GM23338 (cell line): ENCODE data around the gene XPOT. TPM values are rescaled to one million over a fixed set of nuclear protein-coding genes. Genes with fewer than 3 reads are reported as not detected.

Experiments
- ATAC-seq: fragments of 200-7000 bp; cut with Tn5 transposase; 3 replicates; pipeline ENCODE4 v1.9.1; 2020
- DNase-seq: peaks from one replicate; pipeline ENCODE4 v3.0.0-alpha.2; 2015; ENCODE audit warnings: low spot score
- H2AFZ ChIP-seq: fragments of 200-600 bp; sonication (generic); 2 replicates; pipeline ENCODE4 v1.8.0; 2016; ENCODE audit warnings: antibody characterized with exemption, mild to moderate bottlenecking, moderate library complexity
- H3F3A ChIP-seq: fragments of 200-600 bp; sonication (generic); replicated peaks from 2 replicates; pipeline ENCODE4 v1.8.0; 2017; ENCODE audit warnings: antibody characterized with exemption, mixed run types, low read depth
- H3K27ac ChIP-seq: fragments of 200-600 bp; sonication (generic); 2 replicates; pipeline ENCODE4 v1.6.1; 2016; ENCODE audit warnings: low read depth
- H3K27me3 ChIP-seq: fragments of 200-600 bp; sonication (generic); 2 replicates; pipeline ENCODE4 v1.8.0; 2016; ENCODE audit warnings: mild to moderate bottlenecking, mixed run types, moderate library complexity; ENCODE audit not compliant: insufficient read depth
- H3K36me3 ChIP-seq: fragments of 200-600 bp; sonication (generic); 2 replicates; pipeline ENCODE4 v1.8.0; 2016; ENCODE audit warnings: mild to moderate bottlenecking; ENCODE audit not compliant: insufficient read depth
- H3K4me1 ChIP-seq: fragments of 200-600 bp; sonication (generic); 2 replicates; pipeline ENCODE4 v1.8.0; 2016; ENCODE audit warnings: mild to moderate bottlenecking, moderate library complexity; ENCODE audit not compliant: insufficient read depth
- H3K4me2 ChIP-seq: fragments of 200-600 bp; sonication (generic); 2 replicates; pipeline ENCODE4 v1.7.1; 2017; ENCODE audit warnings: mixed run types
- H3K4me3 ChIP-seq: fragments of 200-600 bp; sonication (generic); 2 replicates; pipeline ENCODE4 v1.6.1; 2016; ENCODE audit warnings: mixed run types
- H3K79me2 ChIP-seq: fragments of 200-600 bp; sonication (generic); replicated peaks from 2 replicates; pipeline ENCODE4 v1.8.0; 2017; ENCODE audit warnings: mild to moderate bottlenecking; ENCODE audit not compliant: insufficient read depth
- H3K9me2 ChIP-seq: fragments of 200-600 bp; sonication (generic); 2 replicates; pipeline ENCODE4 v1.8.0; 2017; ENCODE audit not compliant: insufficient read depth
- H4K20me1 ChIP-seq: fragments of 200-600 bp; sonication (generic); replicated peaks from 2 replicates; pipeline ENCODE4 v1.8.0; 2017; ENCODE audit warnings: mild to moderate bottlenecking; ENCODE audit not compliant: insufficient read depth
- H3K27ac Mint-ChIP-seq: 2 replicates; pipeline ENCODE4 v1.8.0; 2020; ENCODE audit warnings: inconsistent platforms, mild to moderate bottlenecking, moderate library complexity, mixed read lengths
- H3K27me3 Mint-ChIP-seq: 3 replicates; pipeline ENCODE4 v1.8.0; 2022; ENCODE audit warnings: low read depth, mild to moderate bottlenecking, moderate library complexity, mixed read lengths, inconsistent platforms; ENCODE audit not compliant: insufficient read depth, poor library complexity
- H3K36me3 Mint-ChIP-seq: 3 replicates; pipeline ENCODE4 v1.8.0; 2021; ENCODE audit warnings: low read depth, mild to moderate bottlenecking, inconsistent platforms, moderate library complexity, mixed read lengths
- H3K4me1 Mint-ChIP-seq: 3 replicates; pipeline ENCODE4 v1.8.0; 2020; ENCODE audit warnings: mild to moderate bottlenecking, inconsistent platforms, mixed read lengths
- H3K4me3 Mint-ChIP-seq: 3 replicates; pipeline ENCODE4 v1.8.0; 2021; ENCODE audit warnings: moderate library complexity, mild to moderate bottlenecking, inconsistent platforms, mixed read lengths
- H3K9me3 Mint-ChIP-seq: 3 replicates; pipeline ENCODE4 v1.8.0; 2020; ENCODE audit warnings: moderate library complexity, mild to moderate bottlenecking, inconsistent platforms, mixed read lengths
- CREB1 ChIP-seq: fragments of 250-450 bp; sonication (Bioruptor Pico); IDR thresholded peaks from 2 replicates; pipeline ENCODE4 v1.5.0; 2020; ENCODE audit warnings: low read depth, mild to moderate bottlenecking, moderate library complexity
- CTCF ChIP-seq, 2 experiments: fragments of 200-600 bp in 1 of 2; sonication (generic) in 1 of 2; conservative IDR thresholded peaks; 2 replicates each; pipeline versions ENCODE4 v1.5.1 to v1.6.1; 2016 to 2017; ENCODE audit warnings: antibody characterized with exemption in 2 of 2, low read depth in 2 of 2, mild to moderate bottlenecking in 2 of 2, moderate library complexity in 1 of 2
- ETS1 ChIP-seq: IDR thresholded peaks from 2 replicates; pipeline ENCODE4 v1.6.1; 2016; ENCODE audit warnings: antibody characterized with exemption
- EZH2 ChIP-seq: fragments of 200-600 bp; sonication (generic); IDR thresholded peaks from one replicate; pipeline ENCODE4 v1.8.0; 2017; ENCODE audit warnings: antibody characterized with exemption, mild to moderate bottlenecking, low read depth; ENCODE audit not compliant: unreplicated experiment
- JUNB ChIP-seq: IDR thresholded peaks from one replicate; pipeline ENCODE4 v1.6.1; 2016; ENCODE audit warnings: antibody characterized with exemption; ENCODE audit not compliant: unreplicated experiment
- POLR2AphosphoS5 ChIP-seq: IDR thresholded peaks from 2 replicates; pipeline ENCODE4 v1.6.1; 2016; ENCODE audit warnings: antibody characterized with exemption, low read depth
- ZNF114 ChIP-seq: fragments of 250-450 bp; sonication (Bioruptor Pico); IDR thresholded peaks from 2 replicates; pipeline ENCODE4 v1.5.0; 2020; ENCODE audit warnings: mild to moderate bottlenecking, moderate library complexity
- polyA plus RNA-seq: library from polyadenylated mRNA; unstranded; fragments of >200 nt; fragmentation: Nextera tagmentation; extraction: Ambion mirVana; gene quantifications from 2 replicates; pipeline ENCODE4 v1.2.1, GENCODE V29; 2016
- total RNA-seq: library from RNA; depleted of rRNA; stranded (reverse); fragments of >200 nt; shearing (Covaris generic); gene quantifications from 2 replicates; pipeline ENCODE4 v1.2.3, GENCODE V29; 2014

The XPOT gene
- total and polyA plus RNA-seq, 2 experiments from 2014 or later, result 58.7 to 145 TPM

- no peaks in the 10 kb centered on the region for H3K79me2 ChIP-seq
- TF ChIP-seq JUNB (no peak), CTCF (conservative IDR thresholded peaks at IDR 0.05; ENCODE audit: low read depth in 2 of 2) (peak; percentile 55 to 59)
- no peak overlapping the region for H3K4me3 Mint-ChIP-seq
These were observed 12.0 kb upstream of the XPOT start for GRCh38 chr12:64392221-64392620.

GRCh38 chr12:64395739-64396138 lies 8.5 kb upstream of the XPOT start:
- Histone ChIP-seq H3K27me3 (peaks cover 7% of the 10 kb centered on the region; the same call in 1 of the 2 replicates), H3K9me2 (no peaks in the 10 kb centered on the region), H2AFZ (no peak overlapping the region), H3K4me1 (peaks cover 8% of the 10 kb centered on the region; the same call in 1 of the 2 replicates), H3F3A (no peaks in the 10 kb centered on the region), H3K36me3 (no peaks in the 10 kb centered on the region), H3K27ac (no peak overlapping the region), H3K79me2 (no peaks in the 10 kb centered on the region), H4K20me1 (no peaks in the 10 kb centered on the region), H3K4me2 (no peak overlapping the region), H3K4me3 (no peak overlapping the region)
- Mint-ChIP-seq H3K27ac (no peak overlapping the region), H3K4me1 (peaks cover 15% of the 10 kb centered on the region), H3K27me3 (peaks cover 9% of the 10 kb centered on the region), H3K36me3 (no peaks in the 10 kb centered on the region), H3K9me3 (no peaks in the 10 kb centered on the region), H3K4me3 (no peak overlapping the region)
- ATAC-seq (no peak), DNase-seq (no peak)
- TF ChIP-seq ETS1 (no peak), ZNF114 (CRISPR knock-in tag) (no peak), EZH2 (no peak)

More at GRCh38 chr12:64392221-64392620, 12.0 kb upstream of the XPOT start:
- Histone ChIP-seq H3K27ac (no peak overlapping the region), H3K27me3 (peaks cover 14% of the 10 kb centered on the region; the same call in 1 of the 2 replicates), H4K20me1 (no peaks in the 10 kb centered on the region), H3K9me2 (peaks cover 3% of the 10 kb centered on the region; the same call in 1 of the 2 replicates), H3K4me2 (no peak overlapping the region), H3K4me1 (peaks cover 3% of the 10 kb centered on the region; the same call in 1 of the 2 replicates), H3K4me3 (no peak overlapping the region), H3K36me3 (no peaks in the 10 kb centered on the region), H3F3A (peaks cover 7% of the 10 kb centered on the region), H2AFZ (no peak overlapping the region)
- peak; percentile 79 for DNase-seq
- Mint-ChIP-seq H3K27me3 (peaks cover 19% of the 10 kb centered on the region), H3K9me3 (no peaks in the 10 kb centered on the region), H3K4me1 (peaks cover 5% of the 10 kb centered on the region; the same call in 1 of the 3 replicates), H3K27ac (no peak overlapping the region), H3K36me3 (no peaks in the 10 kb centered on the region)
- ATAC-seq, result peak; percentile 14; the same call in 2 of the 3 replicates

GRCh38 chr12:64400041-64400440 lies 4.2 kb upstream of the XPOT start:
- Mint-ChIP-seq H3K9me3 (no peaks in the 10 kb centered on the region), H3K27me3 (peaks cover 6% of the 10 kb centered on the region), H3K4me1 (peaks cover 17% of the 10 kb centered on the region), H3K4me3 (peak overlapping the region; percentile 38), H3K36me3 (peaks cover under 1% of the 10 kb centered on the region; the same call in 1 of the 3 replicates), H3K27ac (peak overlapping the region; percentile 83)
- 0 out of 2 replicates have a peak, but pooled peaks cover 5% of the 10 kb centered on the region for H3K4me1 ChIP-seq
- no peaks in the 10 kb centered on the region for H3K27me3 ChIP-seq
- H3K27ac ChIP-seq, result peak overlapping the region; percentile 2
- H3K36me3 ChIP-seq, result no peaks in the 10 kb centered on the region
- H3K9me2 ChIP-seq, result 0 out of 2 replicates have a peak, but pooled peaks cover 4% of the 10 kb centered on the region
- H3F3A ChIP-seq, result no peaks in the 10 kb centered on the region; the same call in 1 of the 2 replicates
- peak overlapping the region; percentile 1; the same call in 1 of the 2 replicates for H3K4me2 ChIP-seq
- peaks cover 3% of the 10 kb centered on the region for H3K79me2 ChIP-seq
- peak; percentile 71 for DNase-seq
- no peak overlapping the region for H3K4me3 ChIP-seq
- ATAC-seq, result peak; percentile 24
- H4K20me1 ChIP-seq, result no peaks in the 10 kb centered on the region
- H2AFZ ChIP-seq, result no peak overlapping the region; the same call in 1 of the 2 replicates
- TF ChIP-seq CREB1 (CRISPR knock-in tag), result peak; percentile 41; the same call in 1 of the 2 replicates
- 0 out of 2 replicates have a peak, but pooled peaks have one; percentile 35 for TF ChIP-seq POLR2AphosphoS5
- TF ChIP-seq JUNB, result no peak
